ENCODE results near the gene OR2D2.

The OR2D2 gene

DNA sequence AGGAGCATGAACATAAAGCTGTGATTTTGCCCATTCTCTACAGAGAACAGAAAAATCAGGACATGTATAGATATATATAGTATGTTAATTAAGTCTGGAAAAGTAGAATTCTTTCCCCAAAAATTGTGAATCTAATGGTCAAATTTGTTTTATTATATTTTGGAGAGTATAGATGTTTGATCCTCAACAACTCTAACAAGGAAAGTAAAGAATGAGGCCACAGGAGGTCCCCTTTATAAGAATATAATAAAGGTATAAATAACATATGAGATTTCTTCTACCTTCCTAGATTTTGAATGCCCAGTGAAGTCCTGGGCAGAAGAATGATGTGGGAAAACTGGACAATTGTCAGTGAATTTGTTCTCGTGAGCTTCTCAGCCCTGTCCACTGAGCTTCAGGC is 16.0 kb downstream of the OR2D2 start, which contains the start of gene OR10A4:
TSS of gene OR10A4 (plus strand) at position 301 of the 400 bp plus-strand sequence. CDS start at position 324, 23 bp downstream.
- Histone ChIP-seq H3K4me2 (ENCODE audit: low read length) (no peak within 1 kb of the TSS), H3K79me2 (ENCODE audit: control insufficient read depth, low read length) (no peaks in the 10 kb centered on the region), H3K36me3 (ENCODE audit: control insufficient read depth, low read length) (no peaks in the 10 kb centered on the region), H3K4me1 (ENCODE audit: control insufficient read depth, low read length) (no peaks in the 10 kb centered on the region), H3K27ac (ENCODE audit: low read depth, low read length) (no peak within 1 kb of the TSS), H3K27me3 (ENCODE audit: control insufficient read depth, low read length) (no peaks in the 10 kb centered on the region), H4K20me1 (ENCODE audit: control insufficient read depth, insufficient read depth, low read depth, low read length) (no peaks in the 10 kb centered on the region), H3K4me3 (ENCODE audit: low read length) (no peak within 1 kb of the TSS), H3K9me2 (replicated peaks; ENCODE audit: control insufficient read depth, low read length) (no peaks in the 10 kb centered on the region; the same call in 1 of the 2 replicates), H3F3A (ENCODE audit: control insufficient read depth, insufficient read depth) (no peaks in the 10 kb centered on the region), H3K9me3 (ENCODE audit: control insufficient read depth, insufficient read depth, low read length) (0 out of 2 replicates have a peak, but pooled peaks cover 3% of the 10 kb centered on the region)
- TF ChIP-seq, protein P1, sequence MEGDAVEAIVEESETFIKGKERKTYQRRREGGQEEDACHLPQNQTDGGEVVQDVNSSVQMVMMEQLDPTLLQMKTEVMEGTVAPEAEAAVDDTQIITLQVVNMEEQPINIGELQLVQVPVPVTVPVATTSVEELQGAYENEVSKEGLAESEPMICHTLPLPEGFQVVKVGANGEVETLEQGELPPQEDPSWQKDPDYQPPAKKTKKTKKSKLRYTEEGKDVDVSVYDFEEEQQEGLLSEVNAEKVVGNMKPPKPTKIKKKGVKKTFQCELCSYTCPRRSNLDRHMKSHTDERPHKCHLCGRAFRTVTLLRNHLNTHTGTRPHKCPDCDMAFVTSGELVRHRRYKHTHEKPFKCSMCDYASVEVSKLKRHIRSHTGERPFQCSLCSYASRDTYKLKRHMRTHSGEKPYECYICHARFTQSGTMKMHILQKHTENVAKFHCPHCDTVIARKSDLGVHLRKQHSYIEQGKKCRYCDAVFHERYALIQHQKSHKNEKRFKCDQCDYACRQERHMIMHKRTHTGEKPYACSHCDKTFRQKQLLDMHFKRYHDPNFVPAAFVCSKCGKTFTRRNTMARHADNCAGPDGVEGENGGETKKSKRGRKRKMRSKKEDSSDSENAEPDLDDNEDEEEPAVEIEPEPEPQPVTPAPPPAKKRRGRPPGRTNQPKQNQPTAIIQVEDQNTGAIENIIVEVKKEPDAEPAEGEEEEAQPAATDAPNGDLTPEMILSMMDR (IDR thresholded peaks at IDR 0.05; ENCODE audit: low read depth, low read length, poor library complexity, severe bottlenecking): no peak
- TF ChIP-seq EZH2phosphoT487 (IDR thresholded peaks at IDR 0.05; ENCODE audit: borderline replicate concordance, low read length): no peak

DNA sequence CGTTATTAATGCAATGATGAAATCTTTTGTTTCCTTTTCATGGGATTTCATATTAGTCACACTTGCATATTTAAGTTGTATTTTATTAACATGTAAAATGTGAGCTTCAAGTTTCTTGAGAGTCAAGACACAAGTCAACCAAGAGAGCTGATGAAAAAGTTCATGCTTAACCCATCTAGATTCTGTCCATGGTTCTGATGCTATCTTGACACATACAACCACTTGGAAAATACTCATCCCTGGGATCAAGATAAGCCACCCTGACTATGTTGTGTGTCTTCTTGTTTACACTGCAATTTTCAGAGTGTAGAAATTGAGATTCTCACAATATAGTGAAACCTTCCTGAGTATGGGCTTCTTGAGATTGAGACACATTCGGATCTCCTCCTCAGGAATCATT is 16.5 kb downstream of the OR2D2 start:
- H3K79me2 ChIP-seq (ENCODE audit: control insufficient read depth, low read length): no peaks in the 10 kb centered on the region
- no peak overlapping the region for H3K27ac ChIP-seq (ENCODE audit: low read depth, low read length)
- H3K27me3 ChIP-seq (ENCODE audit: control insufficient read depth, low read length): no peaks in the 10 kb centered on the region
- no peaks in the 10 kb centered on the region for H3K36me3 ChIP-seq (ENCODE audit: control insufficient read depth, low read length)
- no peaks in the 10 kb centered on the region for H3F3A ChIP-seq (ENCODE audit: control insufficient read depth, insufficient read depth)
- 0 out of 2 replicates have a peak, but pooled peaks cover 3% of the 10 kb centered on the region for H3K9me3 ChIP-seq (ENCODE audit: control insufficient read depth, insufficient read depth, low read length)
- no peaks in the 10 kb centered on the region for H4K20me1 ChIP-seq (ENCODE audit: control insufficient read depth, insufficient read depth, low read depth, low read length)
- no peak overlapping the region for H3K4me3 ChIP-seq (ENCODE audit: low read length)
- TF ChIP-seq, protein P1 (IDR thresholded peaks at IDR 0.05; ENCODE audit: low read depth, low read length, poor library complexity, severe bottlenecking): no peak
- TF ChIP-seq EZH2phosphoT487 (IDR thresholded peaks at IDR 0.05; ENCODE audit: borderline replicate concordance, low read length): no peak
- no peak overlapping the region for H3K4me2 ChIP-seq (ENCODE audit: low read length)
- H3K4me1 ChIP-seq (ENCODE audit: control insufficient read depth, low read length): no peaks in the 10 kb centered on the region
- no peaks in the 10 kb centered on the region; the same call in 1 of the 2 replicates for H3K9me2 ChIP-seq (replicated peaks; ENCODE audit: control insufficient read depth, low read length)

DNA sequence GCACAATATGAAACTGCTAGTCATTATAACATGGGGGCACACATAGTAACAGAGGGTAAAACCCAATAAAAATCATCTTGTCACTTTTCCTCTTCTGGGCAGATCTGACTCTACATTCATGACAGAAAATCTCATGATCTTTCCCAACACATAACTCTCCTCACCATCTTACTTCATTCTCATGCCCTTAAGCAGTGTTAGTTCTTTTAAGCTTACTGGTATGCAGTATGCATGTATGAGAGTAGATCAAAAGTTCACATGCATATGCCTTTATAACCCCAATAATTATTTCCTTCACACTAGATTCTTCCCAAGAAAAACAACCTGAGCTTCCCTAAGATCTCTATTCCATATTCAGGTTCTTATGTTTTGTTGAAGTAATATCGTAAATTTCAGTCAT is 21.0 kb downstream of the OR2D2 start:
- Histone ChIP-seq H3K9me2 (replicated peaks; ENCODE audit: control insufficient read depth, low read length) (no peaks in the 10 kb centered on the region; the same call in 1 of the 2 replicates), H3F3A (ENCODE audit: control insufficient read depth, insufficient read depth) (no peaks in the 10 kb centered on the region), H3K9me3 (ENCODE audit: control insufficient read depth, insufficient read depth, low read length) (no peaks in the 10 kb centered on the region), H4K20me1 (ENCODE audit: control insufficient read depth, insufficient read depth, low read depth, low read length) (no peaks in the 10 kb centered on the region), H3K36me3 (ENCODE audit: control insufficient read depth, low read length) (no peaks in the 10 kb centered on the region), H3K4me3 (ENCODE audit: low read length) (no peak overlapping the region), H3K4me1 (ENCODE audit: control insufficient read depth, low read length) (no peaks in the 10 kb centered on the region), H3K4me2 (ENCODE audit: low read length) (no peak overlapping the region), H3K27me3 (ENCODE audit: control insufficient read depth, low read length) (no peaks in the 10 kb centered on the region), H3K79me2 (ENCODE audit: control insufficient read depth, low read length) (no peaks in the 10 kb centered on the region), H3K27ac (ENCODE audit: low read depth, low read length) (no peak overlapping the region)
- TF ChIP-seq, protein P1 (IDR thresholded peaks at IDR 0.05; ENCODE audit: low read depth, low read length, poor library complexity, severe bottlenecking): no peak
- no peak for TF ChIP-seq EZH2phosphoT487 (IDR thresholded peaks at IDR 0.05; ENCODE audit: borderline replicate concordance, low read length)
